ENCODE results near the gene GALNT14.

The GALNT14 gene

DNA sequence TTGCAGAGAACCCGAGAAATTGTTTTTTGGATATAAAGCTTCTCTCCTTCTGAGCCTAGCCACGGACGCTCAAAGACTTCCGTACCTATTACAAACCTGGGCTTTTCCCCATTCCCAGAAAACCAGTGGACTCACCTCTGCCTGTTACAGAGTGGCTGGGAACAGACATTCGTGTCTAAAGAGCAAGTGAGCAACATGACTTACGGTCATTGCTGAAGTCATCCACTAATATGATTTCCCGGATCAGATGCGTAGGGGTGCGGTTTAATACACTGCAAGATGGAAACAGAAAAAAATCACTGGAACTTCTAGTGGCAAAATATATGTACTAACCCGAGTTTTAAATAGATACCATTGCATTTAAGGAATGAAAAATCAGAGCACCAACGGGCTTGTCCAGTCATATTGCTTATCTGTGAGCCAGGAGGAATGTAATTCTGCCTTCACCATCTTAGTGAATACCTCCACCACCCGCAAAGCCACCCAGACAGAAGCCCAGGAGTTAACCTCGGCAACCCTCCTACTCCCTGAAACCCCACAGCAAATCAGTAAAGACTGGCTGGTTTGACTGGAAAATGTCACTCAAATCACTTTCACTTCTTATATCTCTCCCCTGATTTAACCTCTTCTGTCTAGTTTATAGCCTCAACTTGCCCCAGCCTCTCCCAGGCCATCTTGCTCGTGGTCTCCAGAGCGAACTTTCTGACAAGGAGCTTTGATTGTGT, 179.9 kb downstream of the GALNT14 start:
- no peak for DNase-seq (ENCODE audit: low read depth)
- TF ChIP-seq, protein P1, sequence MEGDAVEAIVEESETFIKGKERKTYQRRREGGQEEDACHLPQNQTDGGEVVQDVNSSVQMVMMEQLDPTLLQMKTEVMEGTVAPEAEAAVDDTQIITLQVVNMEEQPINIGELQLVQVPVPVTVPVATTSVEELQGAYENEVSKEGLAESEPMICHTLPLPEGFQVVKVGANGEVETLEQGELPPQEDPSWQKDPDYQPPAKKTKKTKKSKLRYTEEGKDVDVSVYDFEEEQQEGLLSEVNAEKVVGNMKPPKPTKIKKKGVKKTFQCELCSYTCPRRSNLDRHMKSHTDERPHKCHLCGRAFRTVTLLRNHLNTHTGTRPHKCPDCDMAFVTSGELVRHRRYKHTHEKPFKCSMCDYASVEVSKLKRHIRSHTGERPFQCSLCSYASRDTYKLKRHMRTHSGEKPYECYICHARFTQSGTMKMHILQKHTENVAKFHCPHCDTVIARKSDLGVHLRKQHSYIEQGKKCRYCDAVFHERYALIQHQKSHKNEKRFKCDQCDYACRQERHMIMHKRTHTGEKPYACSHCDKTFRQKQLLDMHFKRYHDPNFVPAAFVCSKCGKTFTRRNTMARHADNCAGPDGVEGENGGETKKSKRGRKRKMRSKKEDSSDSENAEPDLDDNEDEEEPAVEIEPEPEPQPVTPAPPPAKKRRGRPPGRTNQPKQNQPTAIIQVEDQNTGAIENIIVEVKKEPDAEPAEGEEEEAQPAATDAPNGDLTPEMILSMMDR (IDR thresholded peaks at IDR 0.05; ENCODE audit: insufficient read depth, low read depth, low read length, missing control alignments) = no peak
- no peak overlapping the region for H3K4me3 ChIP-seq (ENCODE audit: low read depth, low read length)

DNA sequence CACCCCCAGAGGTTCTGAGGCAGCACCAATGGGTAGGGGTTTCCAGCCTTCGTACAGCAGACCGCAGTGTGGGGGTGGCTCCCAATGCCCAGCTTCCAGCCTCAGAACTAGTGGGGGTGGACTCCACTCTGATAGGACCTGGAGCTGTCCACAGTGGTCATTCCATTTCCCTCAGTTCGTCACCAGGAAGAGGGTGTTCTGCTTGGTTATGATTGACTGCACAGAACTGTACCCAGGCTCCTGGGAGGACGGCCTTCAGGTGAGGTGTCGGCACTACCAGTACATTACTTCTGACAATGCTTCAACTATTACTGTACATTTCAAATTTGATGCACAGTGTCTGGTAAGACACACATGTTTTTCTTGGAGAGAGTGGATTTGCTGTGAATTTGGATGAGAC, 180.6 kb downstream of the GALNT14 start:
- TF ChIP-seq, protein P1 (IDR thresholded peaks at IDR 0.05; ENCODE audit: insufficient read depth, low read depth, low read length, missing control alignments) = no peak
- no peak overlapping the region for H3K4me3 ChIP-seq (ENCODE audit: low read depth, low read length)
- DNase-seq (ENCODE audit: low read depth) = no peak

DNA sequence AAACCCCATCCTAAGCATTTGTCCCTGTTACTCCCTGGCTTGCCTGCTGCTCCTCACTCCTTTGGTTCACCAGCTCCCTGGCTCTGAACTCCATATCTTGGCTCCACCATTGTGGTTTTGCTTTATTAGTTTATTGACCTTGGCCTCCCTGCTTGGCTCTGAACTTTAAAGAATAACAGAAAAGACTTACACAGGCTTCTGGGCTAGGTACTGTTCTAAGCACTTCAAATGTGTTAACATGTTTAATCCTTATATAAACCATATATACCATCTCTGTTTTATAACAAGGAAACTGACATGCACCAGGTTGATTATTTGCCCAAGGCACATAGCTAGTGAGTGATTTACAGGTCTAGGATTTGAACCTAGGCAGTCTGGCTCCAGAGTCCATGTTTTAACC, 181.2 kb downstream of the GALNT14 start:
- no peak for DNase-seq (ENCODE audit: low read depth)
- H3K4me3 ChIP-seq (ENCODE audit: low read depth, low read length) = no peak overlapping the region
- TF ChIP-seq, protein P1 (IDR thresholded peaks at IDR 0.05; ENCODE audit: insufficient read depth, low read depth, low read length, missing control alignments) = no peak

DNA sequence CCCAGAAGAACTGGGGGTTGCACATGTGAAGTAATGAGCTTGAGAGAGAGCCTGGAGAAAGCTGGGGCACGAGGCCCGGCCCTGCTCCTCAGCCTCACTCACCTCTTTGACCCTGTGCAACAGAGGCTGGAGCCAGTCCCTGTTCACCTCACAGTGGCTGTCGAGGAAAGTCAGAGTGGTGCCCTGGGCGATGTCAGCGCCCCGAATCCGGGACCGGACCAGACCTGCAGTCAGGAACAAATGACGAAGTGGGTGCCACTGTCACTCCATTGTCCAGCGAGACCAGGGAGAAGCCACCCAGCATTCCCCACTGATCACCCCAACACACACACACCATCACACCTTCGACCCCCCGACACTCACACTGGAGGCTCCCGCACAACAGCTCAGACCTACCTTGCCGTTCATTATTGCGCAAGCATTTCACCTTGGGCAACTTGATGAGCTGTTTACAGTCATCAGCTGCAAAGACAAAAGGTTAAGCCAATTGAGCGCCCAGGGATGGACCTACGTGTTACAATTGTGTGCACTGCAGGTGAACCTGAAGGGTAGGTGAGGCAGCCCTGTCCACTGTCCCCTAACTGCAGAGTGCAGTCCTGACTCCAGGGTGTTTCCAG, 182.6 kb downstream of the GALNT14 start:
- DNase-seq (ENCODE audit: low read depth) = no peak
- TF ChIP-seq, protein P1 (IDR thresholded peaks at IDR 0.05; ENCODE audit: insufficient read depth, low read depth, low read length, missing control alignments) = no peak
- H3K4me3 ChIP-seq (ENCODE audit: low read depth, low read length) = no peak overlapping the region

DNA sequence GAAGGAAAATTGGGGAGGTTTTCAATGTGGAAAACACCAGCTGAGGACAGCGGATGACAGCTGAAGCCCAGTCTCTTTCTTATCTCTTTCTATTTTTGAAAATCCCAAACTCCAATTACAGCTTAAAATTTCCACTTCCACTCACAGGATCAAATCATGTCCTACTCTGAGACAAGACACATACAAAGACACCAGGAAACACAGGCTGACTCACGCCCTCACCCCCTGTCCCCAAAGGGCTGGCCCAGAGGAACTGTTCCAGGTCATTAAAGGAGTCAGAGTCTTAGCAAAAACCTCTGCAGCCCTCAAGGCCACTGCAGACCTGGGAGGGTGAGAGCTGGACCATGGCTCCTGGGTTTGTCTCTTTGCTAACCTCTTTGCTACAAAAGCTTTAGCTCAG, 187.9 kb downstream of the GALNT14 start:
- no peak overlapping the region for H3K4me3 ChIP-seq (ENCODE audit: low read depth, low read length)
- TF ChIP-seq, protein P1 (IDR thresholded peaks at IDR 0.05; ENCODE audit: insufficient read depth, low read depth, low read length, missing control alignments) = no peak
- DNase-seq (ENCODE audit: low read depth) = no peak

- H3K4me3 ChIP-seq (ENCODE audit: low read depth, low read length) = no peak overlapping the region
- TF ChIP-seq, protein P1 (IDR thresholded peaks at IDR 0.05; ENCODE audit: insufficient read depth, low read depth, low read length, missing control alignments) = no peak
- DNase-seq (ENCODE audit: low read depth) = no peak
Measured at GRCh38 chr2:30949435-30949834, 188.8 kb downstream of the GALNT14 start.
